GM23338 (cell line): ENCODE data around the gene TTLL5. TPM values are rescaled to one million over a fixed set of nuclear protein-coding genes. Genes with fewer than 3 reads are reported as not detected.

Experiments
- ATAC-seq: fragments of 200-7000 bp; cut with Tn5 transposase; 3 replicates; pipeline ENCODE4 v1.9.1; 2020
- DNase-seq: peaks from one replicate; pipeline ENCODE4 v3.0.0-alpha.2; 2015; ENCODE audit warnings: low spot score
- H2AFZ ChIP-seq: fragments of 200-600 bp; sonication (generic); 2 replicates; pipeline ENCODE4 v1.8.0; 2016; ENCODE audit warnings: antibody characterized with exemption, mild to moderate bottlenecking, moderate library complexity
- H3F3A ChIP-seq: fragments of 200-600 bp; sonication (generic); replicated peaks from 2 replicates; pipeline ENCODE4 v1.8.0; 2017; ENCODE audit warnings: antibody characterized with exemption, mixed run types, low read depth
- H3K27ac ChIP-seq: fragments of 200-600 bp; sonication (generic); 2 replicates; pipeline ENCODE4 v1.6.1; 2016; ENCODE audit warnings: low read depth
- H3K27me3 ChIP-seq: fragments of 200-600 bp; sonication (generic); 2 replicates; pipeline ENCODE4 v1.8.0; 2016; ENCODE audit warnings: mild to moderate bottlenecking, mixed run types, moderate library complexity; ENCODE audit not compliant: insufficient read depth
- H3K36me3 ChIP-seq: fragments of 200-600 bp; sonication (generic); 2 replicates; pipeline ENCODE4 v1.8.0; 2016; ENCODE audit warnings: mild to moderate bottlenecking; ENCODE audit not compliant: insufficient read depth
- H3K4me1 ChIP-seq: fragments of 200-600 bp; sonication (generic); 2 replicates; pipeline ENCODE4 v1.8.0; 2016; ENCODE audit warnings: mild to moderate bottlenecking, moderate library complexity; ENCODE audit not compliant: insufficient read depth
- H3K4me2 ChIP-seq: fragments of 200-600 bp; sonication (generic); 2 replicates; pipeline ENCODE4 v1.7.1; 2017; ENCODE audit warnings: mixed run types
- H3K4me3 ChIP-seq: fragments of 200-600 bp; sonication (generic); 2 replicates; pipeline ENCODE4 v1.6.1; 2016; ENCODE audit warnings: mixed run types
- H3K79me2 ChIP-seq: fragments of 200-600 bp; sonication (generic); replicated peaks from 2 replicates; pipeline ENCODE4 v1.8.0; 2017; ENCODE audit warnings: mild to moderate bottlenecking; ENCODE audit not compliant: insufficient read depth
- H3K9me2 ChIP-seq: fragments of 200-600 bp; sonication (generic); 2 replicates; pipeline ENCODE4 v1.8.0; 2017; ENCODE audit not compliant: insufficient read depth
- H4K20me1 ChIP-seq: fragments of 200-600 bp; sonication (generic); replicated peaks from 2 replicates; pipeline ENCODE4 v1.8.0; 2017; ENCODE audit warnings: mild to moderate bottlenecking; ENCODE audit not compliant: insufficient read depth
- H3K27ac Mint-ChIP-seq: 2 replicates; pipeline ENCODE4 v1.8.0; 2020; ENCODE audit warnings: inconsistent platforms, mild to moderate bottlenecking, moderate library complexity, mixed read lengths
- H3K27me3 Mint-ChIP-seq: 3 replicates; pipeline ENCODE4 v1.8.0; 2022; ENCODE audit warnings: low read depth, mild to moderate bottlenecking, moderate library complexity, mixed read lengths, inconsistent platforms; ENCODE audit not compliant: insufficient read depth, poor library complexity
- H3K36me3 Mint-ChIP-seq: 3 replicates; pipeline ENCODE4 v1.8.0; 2021; ENCODE audit warnings: low read depth, mild to moderate bottlenecking, inconsistent platforms, moderate library complexity, mixed read lengths
- H3K4me1 Mint-ChIP-seq: 3 replicates; pipeline ENCODE4 v1.8.0; 2020; ENCODE audit warnings: mild to moderate bottlenecking, inconsistent platforms, mixed read lengths
- H3K4me3 Mint-ChIP-seq: 3 replicates; pipeline ENCODE4 v1.8.0; 2021; ENCODE audit warnings: moderate library complexity, mild to moderate bottlenecking, inconsistent platforms, mixed read lengths
- H3K9me3 Mint-ChIP-seq: 3 replicates; pipeline ENCODE4 v1.8.0; 2020; ENCODE audit warnings: moderate library complexity, mild to moderate bottlenecking, inconsistent platforms, mixed read lengths
- CREB1 ChIP-seq: fragments of 250-450 bp; sonication (Bioruptor Pico); IDR thresholded peaks from 2 replicates; pipeline ENCODE4 v1.5.0; 2020; ENCODE audit warnings: low read depth, mild to moderate bottlenecking, moderate library complexity
- EZH2 ChIP-seq: fragments of 200-600 bp; sonication (generic); IDR thresholded peaks from one replicate; pipeline ENCODE4 v1.8.0; 2017; ENCODE audit warnings: antibody characterized with exemption, mild to moderate bottlenecking, low read depth; ENCODE audit not compliant: unreplicated experiment
- EZH2phosphoT487 ChIP-seq: fragments of 200-600 bp; sonication (generic); IDR thresholded peaks from one replicate; pipeline ENCODE4 v1.8.1; 2018; ENCODE audit warnings: antibody characterized with exemption; ENCODE audit not compliant: unreplicated experiment
- JUNB ChIP-seq: IDR thresholded peaks from one replicate; pipeline ENCODE4 v1.6.1; 2016; ENCODE audit warnings: antibody characterized with exemption; ENCODE audit not compliant: unreplicated experiment
- NANOG ChIP-seq: IDR thresholded peaks from 2 replicates; pipeline ENCODE4 v1.6.1; 2016; ENCODE audit warnings: antibody characterized with exemption, borderline replicate concordance
- POLR2AphosphoS5 ChIP-seq: IDR thresholded peaks from 2 replicates; pipeline ENCODE4 v1.6.1; 2016; ENCODE audit warnings: antibody characterized with exemption, low read depth
- STAT1 ChIP-seq: IDR thresholded peaks from one replicate; pipeline ENCODE4 v1.6.1; 2016; ENCODE audit warnings: antibody characterized with exemption; ENCODE audit not compliant: unreplicated experiment
- ZNF114 ChIP-seq: fragments of 250-450 bp; sonication (Bioruptor Pico); IDR thresholded peaks from 2 replicates; pipeline ENCODE4 v1.5.0; 2020; ENCODE audit warnings: mild to moderate bottlenecking, moderate library complexity
- ZNF331 ChIP-seq: fragments of 250-450 bp; sonication (Bioruptor Pico); IDR thresholded peaks from 2 replicates; pipeline ENCODE4 v1.5.0; 2020; ENCODE audit warnings: low read depth, mild to moderate bottlenecking, moderate library complexity
- polyA plus RNA-seq: library from polyadenylated mRNA; unstranded; fragments of >200 nt; fragmentation: Nextera tagmentation; extraction: Ambion mirVana; gene quantifications from 2 replicates; pipeline ENCODE4 v1.2.1, GENCODE V29; 2016
- total RNA-seq: library from RNA; depleted of rRNA; stranded (reverse); fragments of >200 nt; shearing (Covaris generic); gene quantifications from 2 replicates; pipeline ENCODE4 v1.2.3, GENCODE V29; 2014
- TF ChIP-seq, protein P1 (sequence below): IDR thresholded peaks from one replicate; pipeline ENCODE4 v1.6.1; 2018; ENCODE audit warnings: antibody characterized with exemption; ENCODE audit not compliant: unreplicated experiment
- TF ChIP-seq, protein P2 (sequence below): fragments of 250-450 bp; sonication (Bioruptor Pico); IDR thresholded peaks from 2 replicates; pipeline ENCODE4 v1.5.0; 2020; ENCODE audit warnings: mild to moderate bottlenecking, moderate library complexity
- TF ChIP-seq, protein P3 (sequence below): IDR thresholded peaks from 2 replicates; pipeline ENCODE4 v1.6.1; 2016; ENCODE audit warnings: antibody characterized with exemption
- TF ChIP-seq, protein P4 (sequence below), 2 experiments: fragments of 200-600 bp in 1 of 2; sonication (generic) in 1 of 2; conservative IDR thresholded peaks; 2 replicates each; pipeline versions ENCODE4 v1.5.1 to v1.6.1; 2016 to 2017; ENCODE audit warnings: antibody characterized with exemption in 2 of 2, low read depth in 2 of 2, mild to moderate bottlenecking in 2 of 2, moderate library complexity in 1 of 2

TTLL5 gene
- total and polyA plus RNA-seq, 2 experiments from 2014 or later: 33.5 to 35.4 TPM

DNA sequence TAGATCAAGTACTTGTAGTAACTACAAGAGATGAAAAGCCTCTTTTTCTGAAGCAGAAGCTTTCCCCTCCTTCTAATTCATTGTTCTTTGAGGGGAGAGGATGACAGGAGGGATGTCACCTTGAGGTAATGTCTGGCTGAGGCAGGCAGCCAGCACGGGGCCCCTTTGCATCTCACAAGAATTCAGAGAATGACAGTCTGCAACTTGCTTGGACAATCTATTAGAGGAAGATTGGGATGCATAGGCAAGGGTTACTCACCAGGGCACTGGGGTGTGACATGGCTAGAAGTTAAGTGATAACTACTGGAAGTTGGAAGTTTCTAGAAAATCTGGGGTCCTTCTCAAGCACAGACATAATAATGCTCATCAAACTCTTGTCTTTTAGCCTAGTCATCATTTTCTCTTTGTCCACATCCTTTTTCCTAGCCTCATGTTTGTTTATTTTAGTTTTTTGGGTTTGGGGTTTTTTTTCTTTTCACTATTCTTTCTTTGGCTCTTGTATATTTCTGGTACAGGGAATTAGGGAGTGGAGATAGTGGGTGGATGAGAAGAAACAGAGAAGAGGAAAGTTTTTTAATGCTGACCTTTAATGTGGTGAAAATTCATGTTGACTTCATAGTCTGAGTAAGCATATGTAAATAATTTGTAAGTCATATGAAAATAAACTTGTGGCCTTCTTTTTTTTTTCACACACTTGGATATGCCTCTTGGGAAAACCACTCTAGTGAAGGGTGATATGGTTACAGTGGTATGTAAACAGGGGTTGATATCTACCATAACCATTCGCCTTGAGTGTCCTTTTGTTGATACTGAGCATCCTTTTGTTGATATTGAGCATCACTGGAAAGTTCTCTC, 55.1 kb downstream of the TTLL5 start:
- no peaks in the 10 kb centered on the region for H3K79me2 ChIP-seq
- H3K4me3 ChIP-seq: no peak overlapping the region
- no peaks in the 10 kb centered on the region for H3F3A ChIP-seq
- H4K20me1 ChIP-seq: no peaks in the 10 kb centered on the region; the same call in 1 of the 2 replicates
- H3K9me2 ChIP-seq: no peaks in the 10 kb centered on the region
- peaks cover 5% of the 10 kb centered on the region; the same call in 1 of the 2 replicates for H3K4me1 ChIP-seq
- TF ChIP-seq, protein P1, sequence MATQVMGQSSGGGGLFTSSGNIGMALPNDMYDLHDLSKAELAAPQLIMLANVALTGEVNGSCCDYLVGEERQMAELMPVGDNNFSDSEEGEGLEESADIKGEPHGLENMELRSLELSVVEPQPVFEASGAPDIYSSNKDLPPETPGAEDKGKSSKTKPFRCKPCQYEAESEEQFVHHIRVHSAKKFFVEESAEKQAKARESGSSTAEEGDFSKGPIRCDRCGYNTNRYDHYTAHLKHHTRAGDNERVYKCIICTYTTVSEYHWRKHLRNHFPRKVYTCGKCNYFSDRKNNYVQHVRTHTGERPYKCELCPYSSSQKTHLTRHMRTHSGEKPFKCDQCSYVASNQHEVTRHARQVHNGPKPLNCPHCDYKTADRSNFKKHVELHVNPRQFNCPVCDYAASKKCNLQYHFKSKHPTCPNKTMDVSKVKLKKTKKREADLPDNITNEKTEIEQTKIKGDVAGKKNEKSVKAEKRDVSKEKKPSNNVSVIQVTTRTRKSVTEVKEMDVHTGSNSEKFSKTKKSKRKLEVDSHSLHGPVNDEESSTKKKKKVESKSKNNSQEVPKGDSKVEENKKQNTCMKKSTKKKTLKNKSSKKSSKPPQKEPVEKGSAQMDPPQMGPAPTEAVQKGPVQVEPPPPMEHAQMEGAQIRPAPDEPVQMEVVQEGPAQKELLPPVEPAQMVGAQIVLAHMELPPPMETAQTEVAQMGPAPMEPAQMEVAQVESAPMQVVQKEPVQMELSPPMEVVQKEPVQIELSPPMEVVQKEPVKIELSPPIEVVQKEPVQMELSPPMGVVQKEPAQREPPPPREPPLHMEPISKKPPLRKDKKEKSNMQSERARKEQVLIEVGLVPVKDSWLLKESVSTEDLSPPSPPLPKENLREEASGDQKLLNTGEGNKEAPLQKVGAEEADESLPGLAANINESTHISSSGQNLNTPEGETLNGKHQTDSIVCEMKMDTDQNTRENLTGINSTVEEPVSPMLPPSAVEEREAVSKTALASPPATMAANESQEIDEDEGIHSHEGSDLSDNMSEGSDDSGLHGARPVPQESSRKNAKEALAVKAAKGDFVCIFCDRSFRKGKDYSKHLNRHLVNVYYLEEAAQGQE: no peak
- TF ChIP-seq, protein P2, sequence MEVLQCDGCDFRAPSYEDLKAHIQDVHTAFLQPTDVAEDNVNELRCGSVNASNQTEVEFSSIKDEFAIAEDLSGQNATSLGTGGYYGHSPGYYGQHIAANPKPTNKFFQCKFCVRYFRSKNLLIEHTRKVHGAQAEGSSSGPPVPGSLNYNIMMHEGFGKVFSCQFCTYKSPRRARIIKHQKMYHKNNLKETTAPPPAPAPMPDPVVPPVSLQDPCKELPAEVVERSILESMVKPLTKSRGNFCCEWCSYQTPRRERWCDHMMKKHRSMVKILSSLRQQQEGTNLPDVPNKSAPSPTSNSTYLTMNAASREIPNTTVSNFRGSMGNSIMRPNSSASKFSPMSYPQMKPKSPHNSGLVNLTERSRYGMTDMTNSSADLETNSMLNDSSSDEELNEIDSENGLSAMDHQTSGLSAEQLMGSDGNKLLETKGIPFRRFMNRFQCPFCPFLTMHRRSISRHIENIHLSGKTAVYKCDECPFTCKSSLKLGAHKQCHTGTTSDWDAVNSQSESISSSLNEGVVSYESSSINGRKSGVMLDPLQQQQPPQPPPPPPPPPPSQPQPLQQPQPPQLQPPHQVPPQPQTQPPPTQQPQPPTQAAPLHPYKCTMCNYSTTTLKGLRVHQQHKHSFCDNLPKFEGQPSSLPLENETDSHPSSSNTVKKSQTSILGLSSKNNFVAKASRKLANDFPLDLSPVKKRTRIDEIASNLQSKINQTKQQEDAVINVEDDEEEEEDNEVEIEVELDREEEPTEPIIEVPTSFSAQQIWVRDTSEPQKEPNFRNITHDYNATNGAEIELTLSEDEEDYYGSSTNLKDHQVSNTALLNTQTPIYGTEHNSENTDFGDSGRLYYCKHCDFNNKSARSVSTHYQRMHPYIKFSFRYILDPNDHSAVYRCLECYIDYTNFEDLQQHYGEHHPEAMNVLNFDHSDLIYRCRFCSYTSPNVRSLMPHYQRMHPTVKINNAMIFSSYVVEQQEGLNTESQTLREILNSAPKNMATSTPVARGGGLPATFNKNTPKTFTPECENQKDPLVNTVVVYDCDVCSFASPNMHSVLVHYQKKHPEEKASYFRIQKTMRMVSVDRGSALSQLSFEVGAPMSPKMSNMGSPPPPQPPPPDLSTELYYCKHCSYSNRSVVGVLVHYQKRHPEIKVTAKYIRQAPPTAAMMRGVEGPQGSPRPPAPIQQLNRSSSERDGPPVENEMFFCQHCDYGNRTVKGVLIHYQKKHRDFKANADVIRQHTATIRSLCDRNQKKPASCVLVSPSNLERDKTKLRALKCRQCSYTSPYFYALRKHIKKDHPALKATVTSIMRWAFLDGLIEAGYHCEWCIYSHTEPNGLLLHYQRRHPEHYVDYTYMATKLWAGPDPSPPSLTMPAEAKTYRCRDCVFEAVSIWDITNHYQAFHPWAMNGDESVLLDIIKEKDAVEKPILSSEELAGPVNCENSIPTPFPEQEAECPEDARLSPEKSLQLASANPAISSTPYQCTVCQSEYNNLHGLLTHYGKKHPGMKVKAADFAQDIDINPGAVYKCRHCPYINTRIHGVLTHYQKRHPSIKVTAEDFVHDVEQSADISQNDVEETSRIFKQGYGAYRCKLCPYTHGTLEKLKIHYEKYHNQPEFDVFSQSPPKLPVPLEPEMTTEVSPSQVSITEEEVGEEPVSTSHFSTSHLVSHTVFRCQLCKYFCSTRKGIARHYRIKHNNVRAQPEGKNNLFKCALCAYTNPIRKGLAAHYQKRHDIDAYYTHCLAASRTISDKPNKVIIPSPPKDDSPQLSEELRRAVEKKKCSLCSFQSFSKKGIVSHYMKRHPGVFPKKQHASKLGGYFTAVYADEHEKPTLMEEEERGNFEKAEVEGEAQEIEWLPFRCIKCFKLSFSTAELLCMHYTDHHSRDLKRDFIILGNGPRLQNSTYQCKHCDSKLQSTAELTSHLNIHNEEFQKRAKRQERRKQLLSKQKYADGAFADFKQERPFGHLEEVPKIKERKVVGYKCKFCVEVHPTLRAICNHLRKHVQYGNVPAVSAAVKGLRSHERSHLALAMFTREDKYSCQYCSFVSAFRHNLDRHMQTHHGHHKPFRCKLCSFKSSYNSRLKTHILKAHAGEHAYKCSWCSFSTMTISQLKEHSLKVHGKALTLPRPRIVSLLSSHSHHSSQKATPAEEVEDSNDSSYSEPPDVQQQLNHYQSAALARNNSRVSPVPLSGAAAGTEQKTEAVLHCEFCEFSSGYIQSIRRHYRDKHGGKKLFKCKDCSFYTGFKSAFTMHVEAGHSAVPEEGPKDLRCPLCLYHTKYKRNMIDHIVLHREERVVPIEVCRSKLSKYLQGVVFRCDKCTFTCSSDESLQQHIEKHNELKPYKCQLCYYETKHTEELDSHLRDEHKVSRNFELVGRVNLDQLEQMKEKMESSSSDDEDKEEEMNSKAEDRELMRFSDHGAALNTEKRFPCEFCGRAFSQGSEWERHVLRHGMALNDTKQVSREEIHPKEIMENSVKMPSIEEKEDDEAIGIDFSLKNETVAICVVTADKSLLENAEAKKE: no peak
- TF ChIP-seq STAT1 (no peak), JUNB (no peak), POLR2AphosphoS5 (no peak), ZNF331 (CRISPR knock-in tag) (no peak), EZH2phosphoT487 (no peak), NANOG (no peak), CREB1 (CRISPR knock-in tag) (no peak), ZNF114 (CRISPR knock-in tag) (no peak), EZH2 (no peak)
- TF ChIP-seq, protein P3, sequence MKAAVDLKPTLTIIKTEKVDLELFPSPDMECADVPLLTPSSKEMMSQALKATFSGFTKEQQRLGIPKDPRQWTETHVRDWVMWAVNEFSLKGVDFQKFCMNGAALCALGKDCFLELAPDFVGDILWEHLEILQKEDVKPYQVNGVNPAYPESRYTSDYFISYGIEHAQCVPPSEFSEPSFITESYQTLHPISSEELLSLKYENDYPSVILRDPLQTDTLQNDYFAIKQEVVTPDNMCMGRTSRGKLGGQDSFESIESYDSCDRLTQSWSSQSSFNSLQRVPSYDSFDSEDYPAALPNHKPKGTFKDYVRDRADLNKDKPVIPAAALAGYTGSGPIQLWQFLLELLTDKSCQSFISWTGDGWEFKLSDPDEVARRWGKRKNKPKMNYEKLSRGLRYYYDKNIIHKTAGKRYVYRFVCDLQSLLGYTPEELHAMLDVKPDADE: no peak
- TF ChIP-seq, protein P4, sequence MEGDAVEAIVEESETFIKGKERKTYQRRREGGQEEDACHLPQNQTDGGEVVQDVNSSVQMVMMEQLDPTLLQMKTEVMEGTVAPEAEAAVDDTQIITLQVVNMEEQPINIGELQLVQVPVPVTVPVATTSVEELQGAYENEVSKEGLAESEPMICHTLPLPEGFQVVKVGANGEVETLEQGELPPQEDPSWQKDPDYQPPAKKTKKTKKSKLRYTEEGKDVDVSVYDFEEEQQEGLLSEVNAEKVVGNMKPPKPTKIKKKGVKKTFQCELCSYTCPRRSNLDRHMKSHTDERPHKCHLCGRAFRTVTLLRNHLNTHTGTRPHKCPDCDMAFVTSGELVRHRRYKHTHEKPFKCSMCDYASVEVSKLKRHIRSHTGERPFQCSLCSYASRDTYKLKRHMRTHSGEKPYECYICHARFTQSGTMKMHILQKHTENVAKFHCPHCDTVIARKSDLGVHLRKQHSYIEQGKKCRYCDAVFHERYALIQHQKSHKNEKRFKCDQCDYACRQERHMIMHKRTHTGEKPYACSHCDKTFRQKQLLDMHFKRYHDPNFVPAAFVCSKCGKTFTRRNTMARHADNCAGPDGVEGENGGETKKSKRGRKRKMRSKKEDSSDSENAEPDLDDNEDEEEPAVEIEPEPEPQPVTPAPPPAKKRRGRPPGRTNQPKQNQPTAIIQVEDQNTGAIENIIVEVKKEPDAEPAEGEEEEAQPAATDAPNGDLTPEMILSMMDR (conservative IDR thresholded peaks at IDR 0.05; ENCODE audit: low read depth in 2 of 2): no peak
- H3K36me3 ChIP-seq: no peaks in the 10 kb centered on the region
- H3K27ac ChIP-seq: no peak overlapping the region
- DNase-seq (peak; percentile 23), ATAC-seq (no peak)
- Mint-ChIP-seq H3K27ac (no peak overlapping the region; the same call in 1 of the 2 replicates), H3K4me3 (no peak overlapping the region), H3K9me3 (no peaks in the 10 kb centered on the region), H3K27me3 (peaks cover 2% of the 10 kb centered on the region), H3K36me3 (peaks cover 10% of the 10 kb centered on the region; the same call in 1 of the 3 replicates), H3K4me1 (peaks cover 13% of the 10 kb centered on the region)
- no peaks in the 10 kb centered on the region for H3K27me3 ChIP-seq
- H3K4me2 ChIP-seq: no peak overlapping the region
- no peak overlapping the region for H2AFZ ChIP-seq
